Duodenal mucosa (tissue), 2 donors: ENCODE results near the gene F10.
"Not testable (repeated sequence)": the region's sequence is repeated elsewhere in the genome, so short reads cannot be mapped to it uniquely, and the experiment has no call there.

Experiments
- H3K27ac ChIP-seq: one replicate; pipeline ENCODE4 v1.7.0; 2013; ENCODE audit warnings: low read depth, low read length
- H3K27me3 ChIP-seq, 2 donors: one replicate each; pipeline ENCODE4 v1.7.0; 2013; ENCODE audit warnings: low read length in 2 of 2, control low read depth in 1 of 2; ENCODE audit not compliant: insufficient read depth in 2 of 2, control insufficient read depth in 1 of 2
- H3K36me3 ChIP-seq, 2 donors: one replicate each; pipeline ENCODE4 v1.7.0; 2013; ENCODE audit warnings: low read length in 2 of 2, control low read depth in 1 of 2; ENCODE audit not compliant: insufficient read depth in 2 of 2, control insufficient read depth in 1 of 2
- H3K4me1 ChIP-seq, 2 donors: one replicate each; pipeline ENCODE4 v1.7.0; 2013; ENCODE audit warnings: low read length in 2 of 2, control low read depth in 1 of 2; ENCODE audit not compliant: insufficient read depth in 2 of 2, control insufficient read depth in 1 of 2
- H3K4me3 ChIP-seq, 2 donors: one replicate each; pipeline ENCODE4 v1.7.0; 2013; ENCODE audit warnings: low read length in 2 of 2, low read depth in 1 of 2
- H3K9ac ChIP-seq, 2 donors: one replicate each; pipeline ENCODE4 v1.7.0; 2013; ENCODE audit warnings: low read length in 2 of 2, low read depth in 1 of 2
- H3K9me3 ChIP-seq, 2 donors: one replicate each; pipeline ENCODE4 v1.7.0; 2013; ENCODE audit warnings: low read length in 2 of 2, control low read depth in 1 of 2; ENCODE audit not compliant: control insufficient read depth in 1 of 2

F10 gene

DNA sequence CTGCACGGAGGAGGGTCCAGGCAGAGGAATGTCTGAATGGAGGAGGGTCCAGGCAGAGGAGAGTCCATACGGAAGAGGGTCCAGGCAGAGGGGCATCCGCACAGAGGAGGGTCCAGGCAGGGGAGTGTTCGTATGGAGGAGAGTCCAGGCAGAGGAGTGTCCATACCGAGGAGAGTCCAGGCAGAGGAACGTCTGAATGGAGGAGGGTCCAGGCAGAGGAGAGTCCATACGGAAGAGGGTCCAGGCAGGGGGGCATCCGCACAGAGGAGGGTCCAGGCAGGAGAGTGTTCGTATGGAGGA is 42.9 kb upstream of the F10 start:
- not testable (repeated sequence) for H3K4me3 ChIP-seq, H3K27me3 ChIP-seq, H3K4me1 ChIP-seq, H3K9ac ChIP-seq, H3K27ac ChIP-seq, H3K9me3 ChIP-seq
- H3K36me3 ChIP-seq, result peaks cover 0 to 20% of the 10 kb centered on the region in 2 donors

DNA sequence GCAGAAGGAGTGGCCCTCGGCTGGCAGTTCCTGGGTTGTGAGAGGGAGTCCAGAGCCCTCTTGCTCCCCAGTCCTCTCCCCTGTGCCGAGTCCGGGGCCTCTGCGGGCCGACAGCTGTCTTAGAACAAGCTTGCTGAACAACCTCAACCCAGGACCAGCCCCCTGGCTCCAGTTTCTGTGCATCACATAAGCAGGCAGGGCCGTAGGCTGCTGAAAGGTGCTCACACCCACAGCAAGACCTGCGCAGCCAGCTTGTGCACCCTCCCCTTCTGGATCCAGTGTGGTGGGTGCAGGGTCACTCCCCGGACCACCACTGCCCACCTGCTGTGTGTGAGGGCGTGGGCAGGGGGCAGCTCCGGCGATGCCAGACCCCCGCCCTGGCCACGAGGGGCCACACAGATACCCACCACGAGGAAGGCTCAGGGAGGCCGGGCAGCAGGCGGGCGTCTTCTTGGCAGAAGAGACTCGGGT is 42.2 kb upstream of the F10 start:
- Histone ChIP-seq H3K4me3 (no peak overlapping the region), H3K27me3 (no peaks in the 10 kb centered on the region), H3K27ac (no peak overlapping the region), H3K9me3 (no peaks in the 10 kb centered on the region), H3K4me1 (no peaks in the 10 kb centered on the region), H3K9ac (no peak overlapping the region), H3K36me3 (peaks cover 0 to 23% of the 10 kb centered on the region in 2 donors)

DNA sequence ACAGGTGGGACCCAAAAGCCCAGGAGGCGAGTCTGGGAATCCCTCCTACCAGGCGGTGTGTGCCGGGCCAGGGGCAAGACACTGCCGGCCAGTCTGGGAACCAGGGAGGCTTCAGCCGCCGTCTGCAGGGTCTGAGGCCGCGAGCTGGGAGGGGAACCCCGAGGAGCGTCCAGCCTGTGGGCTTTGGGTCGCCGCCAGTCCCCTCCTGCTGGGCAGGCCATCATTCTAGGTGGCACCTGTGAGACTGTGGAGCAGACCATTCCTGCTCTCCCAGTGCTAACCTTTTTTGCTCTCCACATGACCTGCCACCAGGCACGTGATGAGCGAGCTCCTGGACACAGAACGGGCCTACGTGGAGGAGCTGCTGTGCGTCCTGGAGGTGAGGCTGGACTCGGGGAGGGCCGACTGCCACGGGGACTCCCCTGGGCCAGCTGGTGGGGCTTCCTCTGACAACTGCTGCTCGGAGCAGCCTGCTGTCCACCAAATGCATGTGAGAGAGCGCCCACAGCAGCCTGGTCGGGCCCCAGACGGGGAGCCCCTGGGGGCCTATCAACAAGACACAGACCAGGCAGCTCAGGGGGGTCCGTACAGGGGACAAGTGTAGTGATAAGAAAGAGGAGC is 41.6 kb upstream of the F10 start:
- Histone ChIP-seq H3K27ac (no peak overlapping the region), H3K27me3 (no peaks in the 10 kb centered on the region), H3K4me1 (no peaks in the 10 kb centered on the region), H3K9me3 (no peaks in the 10 kb centered on the region), H3K4me3 (no peak overlapping the region), H3K9ac (no peak overlapping the region), H3K36me3 (peaks cover 0 to 18% of the 10 kb centered on the region in 2 donors)

DNA sequence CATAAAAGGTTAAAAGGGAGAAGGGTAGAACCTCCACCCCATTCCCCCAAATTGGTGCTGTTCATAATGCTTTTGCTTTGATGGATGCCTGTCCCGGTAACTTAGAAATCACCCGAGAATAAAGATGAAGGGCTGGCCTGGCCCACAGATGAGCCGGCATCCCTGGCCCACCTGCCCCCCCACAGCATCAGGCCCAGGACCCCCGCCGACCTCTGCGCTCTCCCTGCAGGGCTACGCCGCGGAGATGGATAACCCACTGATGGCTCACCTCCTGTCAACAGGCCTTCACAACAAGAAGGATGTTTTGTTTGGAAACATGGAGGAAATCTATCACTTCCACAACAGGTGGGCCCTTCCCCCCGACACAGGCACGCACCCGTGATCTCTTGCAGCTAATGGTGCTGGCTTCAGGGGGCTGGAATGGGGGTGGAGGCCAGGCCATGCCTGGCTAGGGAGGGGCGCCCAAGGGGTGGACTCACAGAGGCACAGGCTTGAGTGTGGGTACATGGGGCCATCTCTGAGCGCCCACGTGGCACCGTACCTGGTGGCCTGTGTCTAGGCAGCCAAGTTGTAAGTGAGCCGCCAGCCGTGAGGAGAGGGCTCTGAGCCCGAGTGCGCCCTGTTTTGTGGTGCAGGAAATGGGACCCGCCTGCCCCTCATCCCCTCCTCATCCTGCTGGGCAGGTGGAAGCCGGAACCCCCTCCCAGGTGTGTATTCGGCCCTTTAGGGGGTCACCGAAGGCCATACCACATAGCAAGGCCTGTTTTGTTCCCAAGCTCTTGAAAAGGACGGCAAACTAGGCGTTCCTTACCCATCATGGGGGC is 40.2 kb upstream of the F10 start:
- H3K27ac ChIP-seq, result no peak overlapping the region
- no peak overlapping the region for H3K4me3 ChIP-seq
- H3K36me3 ChIP-seq, result peaks cover 0 to 13% of the 10 kb centered on the region in 2 donors
- H3K9me3 ChIP-seq, result no peaks in the 10 kb centered on the region
- H3K27me3 ChIP-seq, result no peaks in the 10 kb centered on the region
- no peaks in the 10 kb centered on the region for H3K4me1 ChIP-seq
- H3K9ac ChIP-seq, result no peak overlapping the region

DNA sequence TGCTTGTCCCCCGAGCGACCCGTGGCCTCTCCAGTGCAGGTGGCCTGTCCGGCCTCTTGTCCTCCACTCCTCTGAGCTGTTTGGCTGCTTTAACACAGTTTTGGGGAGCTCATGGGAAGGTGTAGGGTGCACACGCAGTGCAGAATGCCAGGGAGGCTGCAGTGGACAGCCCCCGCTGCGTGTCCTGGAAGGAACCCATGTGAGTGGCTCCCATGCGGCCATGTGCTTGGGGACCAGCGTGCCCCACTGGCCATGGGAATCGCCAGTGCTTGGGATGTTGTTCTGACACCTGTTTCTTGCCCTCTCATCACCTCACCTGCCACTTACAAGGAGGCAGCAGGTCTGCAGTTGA is 39.6 kb upstream of the F10 start:
- no peaks in the 10 kb centered on the region for H3K9me3 ChIP-seq
- peaks cover 0 to 17% of the 10 kb centered on the region in 2 donors for H3K36me3 ChIP-seq
- H3K4me1 ChIP-seq, result no peaks in the 10 kb centered on the region
- no peaks in the 10 kb centered on the region for H3K27me3 ChIP-seq
- H3K27ac ChIP-seq, result no peak overlapping the region
- no peak overlapping the region for H3K4me3 ChIP-seq
- no peak overlapping the region for H3K9ac ChIP-seq

DNA sequence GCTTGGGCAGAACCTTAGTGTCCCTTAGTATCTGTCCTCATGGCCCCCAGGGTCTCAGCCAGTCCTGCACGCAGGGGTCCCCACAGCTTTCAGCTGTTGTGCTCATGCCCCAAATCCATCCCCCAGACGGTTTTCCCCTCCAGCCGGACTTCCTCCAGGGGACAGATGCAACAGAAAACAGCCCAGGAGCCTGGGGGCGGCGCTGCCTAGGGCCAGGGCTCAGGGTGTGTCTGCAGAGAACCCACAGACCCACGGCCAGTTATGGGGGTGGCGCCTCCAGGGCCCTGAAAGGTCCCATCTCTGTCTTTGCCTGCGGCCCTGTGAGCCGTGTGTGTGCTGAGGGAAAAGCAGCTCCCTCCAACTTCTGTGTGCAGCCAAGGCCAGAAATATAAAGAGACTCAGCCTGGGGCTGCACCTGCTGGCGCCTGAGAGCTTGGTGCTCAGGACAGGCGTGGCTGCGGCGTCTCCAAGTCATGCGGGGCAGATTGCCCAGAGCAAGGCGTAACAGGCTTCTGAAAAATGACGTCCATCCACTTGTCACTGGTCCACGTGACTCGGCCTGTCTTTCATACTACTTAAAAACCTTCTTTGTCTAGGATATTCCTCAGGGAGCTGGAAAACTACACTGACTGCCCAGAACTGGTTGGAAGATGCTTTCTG is 39.1 kb upstream of the F10 start:
- Histone ChIP-seq H3K4me3 (no peak overlapping the region), H3K36me3 (peaks cover 0 to 18% of the 10 kb centered on the region in 2 donors), H3K9me3 (no peaks in the 10 kb centered on the region), H3K4me1 (no peaks in the 10 kb centered on the region), H3K9ac (no peak overlapping the region), H3K27me3 (no peaks in the 10 kb centered on the region), H3K27ac (no peak overlapping the region)

DNA sequence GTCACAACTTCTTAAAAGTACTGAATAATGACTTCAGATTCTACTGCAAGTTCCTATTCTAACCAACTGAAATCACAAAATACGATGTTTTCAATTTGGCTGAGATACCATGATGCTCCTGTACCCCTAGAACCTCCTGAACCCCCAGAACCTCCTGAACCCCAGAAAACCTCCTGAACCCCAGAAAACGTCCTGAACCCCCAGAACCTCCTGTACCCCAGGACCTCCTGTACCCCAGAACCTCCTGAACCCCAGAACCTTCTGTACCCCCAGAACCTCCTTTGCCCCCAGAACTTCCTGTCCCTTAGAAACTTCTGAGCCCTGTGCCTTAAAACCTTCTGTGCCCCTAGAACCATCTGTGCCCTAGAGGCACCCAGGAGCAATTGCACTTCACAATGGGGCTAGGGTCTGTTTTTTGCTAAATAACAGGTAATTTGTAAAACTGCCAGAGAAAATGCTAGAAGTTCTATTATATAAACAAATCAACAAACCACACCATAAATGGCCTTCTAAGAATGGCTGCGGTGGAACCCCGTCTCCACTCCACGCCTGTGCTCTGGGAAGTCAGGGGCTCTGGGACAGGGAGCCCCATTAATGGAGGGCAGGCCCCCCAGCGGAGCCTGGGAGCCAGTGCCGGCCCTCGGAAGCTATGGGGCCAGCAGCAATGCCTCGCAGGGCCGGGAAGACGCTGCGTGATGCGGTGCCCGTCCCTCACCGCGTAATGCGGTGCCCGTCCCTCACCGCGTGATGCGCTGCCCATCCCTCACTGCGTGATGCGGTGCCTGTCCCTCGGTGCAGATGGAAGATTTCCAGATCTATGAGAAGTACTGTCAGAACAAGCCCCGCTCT is 38.3 kb upstream of the F10 start:
- Histone ChIP-seq H3K27ac (no peak overlapping the region), H3K4me3 (no peak overlapping the region), H3K9me3 (no peaks in the 10 kb centered on the region), H3K9ac (no peak overlapping the region), H3K27me3 (no peaks in the 10 kb centered on the region), H3K36me3 (peaks cover 0 to 12% of the 10 kb centered on the region in 2 donors), H3K4me1 (no peaks in the 10 kb centered on the region)

- H3K4me1 ChIP-seq, result no peaks in the 10 kb centered on the region
- no peak overlapping the region for H3K4me3 ChIP-seq
- H3K9ac ChIP-seq, result no peak overlapping the region
- no peaks in the 10 kb centered on the region for H3K27me3 ChIP-seq
- no peaks in the 10 kb centered on the region for H3K9me3 ChIP-seq
- H3K36me3 ChIP-seq, result peaks cover 0 to 12% of the 10 kb centered on the region in 2 donors
- no peak overlapping the region for H3K27ac ChIP-seq
Measured at GRCh38 chr13:113084943-113085540, 37.6 kb upstream of the F10 start.

DNA sequence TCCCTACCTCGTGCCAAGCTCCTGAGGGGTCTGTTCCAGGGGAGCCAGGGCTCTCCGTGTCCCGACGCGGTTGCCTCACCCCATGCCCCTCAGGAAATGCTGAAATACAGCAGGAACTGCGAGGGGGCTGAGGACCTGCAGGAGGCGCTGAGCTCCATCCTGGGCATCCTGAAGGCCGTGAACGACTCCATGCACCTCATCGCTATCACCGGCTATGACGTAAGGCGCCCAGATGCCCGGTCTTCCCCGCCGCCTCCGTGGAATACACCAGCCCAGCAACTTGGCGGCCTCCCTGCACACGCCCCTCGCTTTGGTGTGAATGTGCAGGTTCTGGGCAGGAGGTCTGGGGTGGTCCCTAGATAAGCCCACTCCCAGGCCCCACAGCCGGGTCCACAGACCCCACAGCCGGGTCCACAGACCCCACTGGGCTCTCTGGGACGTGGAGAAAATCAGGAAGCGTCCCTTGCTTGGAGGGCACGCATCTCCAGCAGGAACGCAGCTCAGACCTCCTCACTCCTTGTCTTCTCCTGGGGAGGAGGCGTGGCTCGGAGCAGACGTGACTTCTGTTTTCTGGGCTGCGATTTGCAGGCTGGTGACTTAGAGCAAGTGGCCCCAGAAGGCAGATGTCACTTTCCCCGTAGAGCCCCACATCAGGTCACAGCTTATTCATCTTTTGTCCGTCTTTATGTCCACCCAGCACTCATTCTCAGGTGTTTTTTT is 36.4 kb upstream of the F10 start:
- Histone ChIP-seq H3K9me3 (no peaks in the 10 kb centered on the region), H3K4me1 (no peaks in the 10 kb centered on the region), H3K36me3 (peaks cover 0 to 12% of the 10 kb centered on the region in 2 donors), H3K9ac (no peak overlapping the region), H3K27me3 (no peaks in the 10 kb centered on the region), H3K27ac (no peak overlapping the region), H3K4me3 (no peak overlapping the region)
